Measurements from ENCODE around the gene C7orf57.

DNA sequence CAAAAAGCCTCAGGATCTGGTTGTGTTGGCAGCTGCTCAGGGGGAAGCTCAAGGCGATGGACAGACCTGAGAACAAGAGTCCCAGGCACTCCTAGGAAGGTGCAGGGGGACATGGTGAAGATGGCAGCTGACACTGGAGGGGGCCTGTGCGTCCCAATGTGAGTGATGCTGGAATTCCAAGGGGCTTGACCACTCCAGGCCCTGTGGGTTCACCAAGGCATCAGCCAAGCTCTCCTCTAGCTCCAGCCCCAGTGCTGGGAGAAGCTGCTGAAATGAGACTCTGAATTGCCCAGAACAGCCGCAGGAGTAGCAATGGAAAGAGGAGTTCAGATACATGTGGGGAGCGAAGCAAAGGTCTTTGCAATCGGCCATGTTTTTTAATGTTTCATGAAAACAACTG lies 69.7 kb downstream of the C7orf57 start:
- TF ChIP-seq EZH2 (IDR thresholded peaks at IDR 0.05; ENCODE audit: borderline replicate concordance, low read depth, low read length, severe bottlenecking) = no peak
- TF ChIP-seq, protein P1, sequence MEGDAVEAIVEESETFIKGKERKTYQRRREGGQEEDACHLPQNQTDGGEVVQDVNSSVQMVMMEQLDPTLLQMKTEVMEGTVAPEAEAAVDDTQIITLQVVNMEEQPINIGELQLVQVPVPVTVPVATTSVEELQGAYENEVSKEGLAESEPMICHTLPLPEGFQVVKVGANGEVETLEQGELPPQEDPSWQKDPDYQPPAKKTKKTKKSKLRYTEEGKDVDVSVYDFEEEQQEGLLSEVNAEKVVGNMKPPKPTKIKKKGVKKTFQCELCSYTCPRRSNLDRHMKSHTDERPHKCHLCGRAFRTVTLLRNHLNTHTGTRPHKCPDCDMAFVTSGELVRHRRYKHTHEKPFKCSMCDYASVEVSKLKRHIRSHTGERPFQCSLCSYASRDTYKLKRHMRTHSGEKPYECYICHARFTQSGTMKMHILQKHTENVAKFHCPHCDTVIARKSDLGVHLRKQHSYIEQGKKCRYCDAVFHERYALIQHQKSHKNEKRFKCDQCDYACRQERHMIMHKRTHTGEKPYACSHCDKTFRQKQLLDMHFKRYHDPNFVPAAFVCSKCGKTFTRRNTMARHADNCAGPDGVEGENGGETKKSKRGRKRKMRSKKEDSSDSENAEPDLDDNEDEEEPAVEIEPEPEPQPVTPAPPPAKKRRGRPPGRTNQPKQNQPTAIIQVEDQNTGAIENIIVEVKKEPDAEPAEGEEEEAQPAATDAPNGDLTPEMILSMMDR (IDR thresholded peaks at IDR 0.05; ENCODE audit: borderline replicate concordance, extremely low read depth, low read length, poor library complexity, severe bottlenecking) = no peak

Data from DND-41 (cell line).